HEK293 (cell line): ENCODE measurements around the gene TSHZ3.

Experiments
- CTCF ChIP-seq: fragments of 450-650 bp; formaldehyde crosslinking; IDR thresholded peaks from 2 replicates; pipeline ENCODE4 v1.5.1; 2016; ENCODE audit warnings: missing biosample characterization, missing genetic modification characterization
- YY1 ChIP-seq: fragments of 450-650 bp; formaldehyde crosslinking; IDR thresholded peaks from 2 replicates; pipeline ENCODE4 v1.5.1; 2018; ENCODE audit warnings: missing biosample characterization, missing genetic modification characterization
- ZIC2 ChIP-seq: fragments of 450-650 bp; formaldehyde crosslinking; IDR thresholded peaks from 2 replicates; pipeline ENCODE4 v1.5.1; 2016; ENCODE audit warnings: missing biosample characterization, missing genetic modification characterization
- ZNF24 ChIP-seq: fragments of 450-650 bp; formaldehyde crosslinking; IDR thresholded peaks from 2 replicates; pipeline ENCODE4 v1.5.1; 2016; ENCODE audit warnings: missing biosample characterization, missing genetic modification characterization
- ZNF274 ChIP-seq, 2 experiments: fragments of 200-500 bp in 1 of 2; fragments of 450-650 bp in 1 of 2; sonication (Bioruptor generic) in 1 of 2; formaldehyde crosslinking in 1 of 2; IDR thresholded peaks; 2 replicates each; pipeline versions ENCODE4 v1.5.1 to v1.6.1; 2014 to 2016; ENCODE audit warnings: borderline replicate concordance in 1 of 2, inconsistent platforms in 1 of 2, low read length in 1 of 2, missing biosample characterization in 1 of 2, missing genetic modification characterization in 1 of 2
- ZNF416 ChIP-seq: fragments of 450-650 bp; formaldehyde crosslinking; IDR thresholded peaks from 2 replicates; pipeline ENCODE4 v1.5.1; 2016; ENCODE audit warnings: missing biosample characterization, missing genetic modification characterization
- ZNF549 ChIP-seq: fragments of 450-650 bp; IDR thresholded peaks from 2 replicates; pipeline ENCODE4 v1.5.1; 2018; ENCODE audit warnings: missing biosample characterization, missing genetic modification characterization, mild to moderate bottlenecking, inconsistent platforms, moderate library complexity
- ZNF580 ChIP-seq: fragments of 450-650 bp; formaldehyde crosslinking; IDR thresholded peaks from 2 replicates; pipeline ENCODE4 v1.5.1; 2016; ENCODE audit warnings: missing biosample characterization, missing genetic modification characterization
- ZNF76 ChIP-seq: fragments of 450-650 bp; formaldehyde crosslinking; IDR thresholded peaks from 2 replicates; pipeline ENCODE4; 2016; ENCODE audit warnings: low read depth, missing biosample characterization, missing genetic modification characterization, borderline replicate concordance

- TF ChIP-seq ZNF416: no peak
- no peak for TF ChIP-seq CTCF (tag by site-specific recombination)
- TF ChIP-seq ZIC2 (tag by site-specific recombination): no peak
- TF ChIP-seq YY1 (tag by site-specific recombination): no peak
- TF ChIP-seq ZNF274 (IDR thresholded peaks at IDR 0.05; ENCODE audit: low read length): no peak
- no peak for TF ChIP-seq ZNF274 (tag by site-specific recombination; IDR thresholded peaks at IDR 0.05; ENCODE audit: borderline replicate concordance)
- no peak for TF ChIP-seq ZNF580 (tag by site-specific recombination)
- no peak for TF ChIP-seq ZNF76 (tag by site-specific recombination)
- TF ChIP-seq ZNF549 (tag by site-specific recombination): no peak
- TF ChIP-seq ZNF24 (tag by site-specific recombination): no peak
Measured at GRCh38 chr19:31286491-31286890, 62.7 kb downstream of the TSHZ3 start.
